RWPE1 (cell line): ENCODE results near the gene TRIM14.

Source experiments
- CTCF ChIA-PET: fragments of 350-600 bp; sonication (Branson Sonifier 250); formaldehyde crosslinking; extraction: SDS; loops from one replicate; lab custom pipeline; 2021; lab: Yijun Ruan, JAX
- POLR2A ChIA-PET: fragments of 400-600 bp; formaldehyde crosslinking; extraction: SDS; loops from one replicate; lab custom pipeline; 2020; ENCODE audit warnings: antibody characterized with exemption; ENCODE audit not compliant: low non-redundant PET; lab: Yijun Ruan, JAX
- DNase-seq: peaks from one replicate; pipeline ENCODE4 v3.0.0; 2012; ENCODE audit warnings: low spot score
- H3K27ac ChIP-seq: fragments of 450-650 bp; 2 replicates; pipeline ENCODE4 v1.5.1; 2017
- TF ChIP-seq, protein P1 (sequence below): fragments of 450-650 bp; conservative IDR thresholded peaks from 2 replicates; pipeline ENCODE4 v1.5.1; 2017; ENCODE audit warnings: low read depth, mild to moderate bottlenecking

TRIM14 gene

DNA sequence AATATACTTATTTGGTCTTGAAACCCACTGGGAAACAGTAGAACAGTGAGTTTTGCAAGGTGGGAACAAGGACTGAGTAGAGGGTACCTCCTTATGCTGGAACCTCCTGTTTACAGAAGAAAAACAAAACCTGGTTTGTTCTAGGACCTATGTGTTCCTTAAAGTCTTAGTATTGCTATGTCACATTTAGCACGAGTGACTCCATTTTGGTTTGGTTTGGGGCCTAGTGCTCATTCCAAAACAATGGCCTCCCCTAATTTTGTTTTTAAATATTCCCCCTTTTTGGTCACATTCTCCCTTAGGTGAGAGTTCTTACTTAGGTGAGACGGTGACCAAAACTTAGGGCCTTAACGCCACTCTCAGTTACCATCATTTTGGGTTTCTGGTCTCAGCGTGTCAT lies 68.7 kb downstream of the TRIM14 start:
- no peak for DNase-seq
- POLR2A ChIA-PET = no interaction called here
- no peak overlapping the region for H3K27ac ChIP-seq
- CTCF ChIA-PET = no interaction called here
- TF ChIP-seq, protein P1, sequence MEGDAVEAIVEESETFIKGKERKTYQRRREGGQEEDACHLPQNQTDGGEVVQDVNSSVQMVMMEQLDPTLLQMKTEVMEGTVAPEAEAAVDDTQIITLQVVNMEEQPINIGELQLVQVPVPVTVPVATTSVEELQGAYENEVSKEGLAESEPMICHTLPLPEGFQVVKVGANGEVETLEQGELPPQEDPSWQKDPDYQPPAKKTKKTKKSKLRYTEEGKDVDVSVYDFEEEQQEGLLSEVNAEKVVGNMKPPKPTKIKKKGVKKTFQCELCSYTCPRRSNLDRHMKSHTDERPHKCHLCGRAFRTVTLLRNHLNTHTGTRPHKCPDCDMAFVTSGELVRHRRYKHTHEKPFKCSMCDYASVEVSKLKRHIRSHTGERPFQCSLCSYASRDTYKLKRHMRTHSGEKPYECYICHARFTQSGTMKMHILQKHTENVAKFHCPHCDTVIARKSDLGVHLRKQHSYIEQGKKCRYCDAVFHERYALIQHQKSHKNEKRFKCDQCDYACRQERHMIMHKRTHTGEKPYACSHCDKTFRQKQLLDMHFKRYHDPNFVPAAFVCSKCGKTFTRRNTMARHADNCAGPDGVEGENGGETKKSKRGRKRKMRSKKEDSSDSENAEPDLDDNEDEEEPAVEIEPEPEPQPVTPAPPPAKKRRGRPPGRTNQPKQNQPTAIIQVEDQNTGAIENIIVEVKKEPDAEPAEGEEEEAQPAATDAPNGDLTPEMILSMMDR = no peak

DNA sequence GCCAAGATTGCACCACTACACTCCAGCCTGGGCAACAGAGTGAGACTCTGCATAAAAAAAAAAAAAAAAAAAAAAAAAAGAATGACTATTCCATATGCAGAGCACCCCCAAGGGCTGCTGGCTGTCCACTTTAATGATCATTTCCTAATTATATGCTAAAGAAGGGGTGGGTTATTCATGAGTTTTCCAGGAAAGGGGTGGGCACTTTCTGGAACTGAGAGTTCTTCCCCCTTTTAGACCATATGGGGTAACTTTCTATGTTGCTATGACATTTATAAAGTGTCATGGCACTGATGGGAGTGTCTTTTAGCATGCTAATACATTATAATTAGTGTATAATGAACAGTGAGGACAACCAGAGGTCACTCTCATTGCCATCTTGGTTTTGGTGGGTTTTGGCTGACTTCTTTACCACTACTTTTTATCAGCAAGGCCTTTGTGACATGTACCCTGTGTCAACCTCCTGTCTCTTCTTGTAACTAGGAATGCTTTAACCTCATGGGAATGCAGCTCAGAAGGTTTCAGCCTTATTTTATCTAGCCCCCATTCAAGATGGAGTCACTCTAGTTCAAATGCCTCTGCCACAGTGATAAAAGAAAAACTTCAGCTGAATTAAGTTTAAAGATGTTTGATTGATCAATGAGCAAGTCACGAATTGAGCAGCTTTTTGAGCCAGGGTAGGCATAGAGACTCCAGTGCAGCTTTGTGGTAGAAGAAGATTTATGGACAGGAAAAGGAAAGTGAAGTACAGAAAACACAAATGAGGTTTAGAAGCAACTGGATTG lies 69.5 kb downstream of the TRIM14 start:
- ChIA-PET POLR2A (no interaction called here), CTCF (no interaction called here)
- H3K27ac ChIP-seq = no peak overlapping the region
- TF ChIP-seq, protein P1 = no peak
- DNase-seq = no peak

DNA sequence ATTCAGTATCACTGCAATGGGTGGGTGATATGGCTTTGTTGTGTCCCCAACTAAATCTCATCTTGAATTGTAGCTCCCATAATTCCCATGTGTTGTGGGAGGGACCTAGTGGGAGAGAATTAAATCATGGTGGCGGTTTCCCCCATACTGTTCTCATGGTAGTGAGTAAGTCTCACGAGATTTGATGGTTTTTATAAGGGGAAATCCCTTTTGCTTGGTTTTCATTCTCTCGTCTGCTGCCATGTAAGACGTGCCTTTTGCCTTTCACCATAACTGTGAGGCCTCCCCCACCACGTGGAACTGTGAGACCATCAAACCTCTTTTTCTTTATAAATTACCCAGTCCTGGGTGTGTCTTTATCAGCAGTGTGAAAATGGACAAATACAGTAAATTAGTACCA lies 72.0 kb downstream of the TRIM14 start:
- no peak for DNase-seq
- TF ChIP-seq, protein P1 = no peak
- POLR2A ChIA-PET = no interaction called here
- CTCF ChIA-PET = interaction anchor here (2.4 kb wide), 1 partner anchor 12 kb away, joined by 10 read pairs; no protein-coding TSS in a partner anchor
- H3K27ac ChIP-seq = no peak overlapping the region

DNA sequence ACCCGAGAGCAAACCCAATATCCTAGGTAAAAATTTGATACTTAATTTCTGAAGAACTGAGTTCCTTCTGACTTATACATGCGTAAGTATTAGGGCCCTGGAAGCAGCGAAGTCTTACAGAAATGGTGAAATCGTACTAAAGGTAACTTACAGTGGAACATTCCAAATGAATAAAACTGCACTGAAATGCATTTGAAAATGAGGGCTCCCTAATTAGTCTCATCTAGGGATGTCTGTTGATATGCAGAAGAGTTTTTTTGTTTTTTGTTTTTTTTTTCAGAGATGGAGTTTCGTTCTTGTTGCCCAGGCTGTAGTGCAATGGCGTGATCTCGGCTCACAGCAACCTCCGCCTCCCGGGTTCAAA lies 72.9 kb downstream of the TRIM14 start:
- TF ChIP-seq, protein P1 = no peak
- ChIA-PET POLR2A (interaction anchor here (1.1 kb wide), 1 partner anchor 11 kb away, joined by 3 read pairs; the partner anchor contains the start of gene NANS), CTCF (interaction anchor here (2.4 kb wide), 1 partner anchor 11 kb away, joined by 10 read pairs; no protein-coding TSS in a partner anchor)
- H3K27ac ChIP-seq = no peak overlapping the region
- no peak for DNase-seq

DNA sequence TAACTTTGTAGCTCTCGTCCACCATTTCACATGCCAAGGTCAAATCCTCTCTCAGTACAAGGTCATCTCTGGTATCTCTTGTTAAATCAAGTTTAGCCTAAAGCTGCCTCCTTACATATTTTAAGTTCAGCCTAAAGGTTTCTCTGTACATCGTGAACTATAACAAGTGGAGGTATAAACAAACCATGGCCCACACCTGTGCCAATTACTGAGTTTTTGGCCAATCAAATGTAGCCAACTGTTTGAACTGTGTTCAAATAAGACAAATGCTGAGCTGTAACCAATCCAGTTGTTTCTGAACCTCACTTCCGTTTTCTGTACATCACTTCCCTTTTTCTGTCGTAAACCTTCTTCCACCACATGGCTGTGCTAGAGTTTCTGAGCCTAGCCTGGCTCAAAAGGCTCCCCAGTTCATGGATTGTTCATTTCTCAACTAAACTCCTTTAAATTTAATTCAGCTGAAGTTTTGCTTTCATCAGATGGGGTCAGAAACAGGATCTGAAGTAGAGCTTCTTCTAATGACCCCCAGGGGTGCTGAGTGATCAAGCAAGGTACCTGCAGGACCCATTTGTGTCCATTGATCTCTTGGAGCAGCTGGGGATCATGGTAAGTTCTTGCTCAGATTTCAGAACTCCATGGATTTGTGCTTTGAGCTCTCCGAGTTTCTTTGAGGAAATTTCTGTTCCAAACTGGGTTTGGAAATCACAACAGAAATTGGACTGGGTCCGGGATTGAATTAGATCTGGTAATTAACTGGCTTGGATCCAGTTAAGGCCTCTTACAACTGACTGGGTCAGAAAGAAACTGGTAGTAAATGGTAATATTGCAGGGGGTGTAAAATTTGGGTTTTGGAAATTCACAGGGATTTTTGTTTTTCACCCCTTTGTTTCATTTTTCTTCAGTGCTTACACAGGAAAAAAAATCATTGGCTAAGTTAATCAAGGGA lies 73.5 kb downstream of the TRIM14 start:
- no peak for DNase-seq
- no peak overlapping the region for H3K27ac ChIP-seq
- ChIA-PET POLR2A (interaction anchor here (1.1 kb wide), 1 partner anchor 11 kb away, joined by 3 read pairs; the partner anchor contains the start of gene NANS), CTCF (interaction anchor here (0.6 to 2.4 kb wide), 3 partner anchors 11 to 116 kb away, joined by 4 to 10 read pairs (median 5); no protein-coding TSS in a partner anchor)
- TF ChIP-seq, protein P1 = no peak

DNA sequence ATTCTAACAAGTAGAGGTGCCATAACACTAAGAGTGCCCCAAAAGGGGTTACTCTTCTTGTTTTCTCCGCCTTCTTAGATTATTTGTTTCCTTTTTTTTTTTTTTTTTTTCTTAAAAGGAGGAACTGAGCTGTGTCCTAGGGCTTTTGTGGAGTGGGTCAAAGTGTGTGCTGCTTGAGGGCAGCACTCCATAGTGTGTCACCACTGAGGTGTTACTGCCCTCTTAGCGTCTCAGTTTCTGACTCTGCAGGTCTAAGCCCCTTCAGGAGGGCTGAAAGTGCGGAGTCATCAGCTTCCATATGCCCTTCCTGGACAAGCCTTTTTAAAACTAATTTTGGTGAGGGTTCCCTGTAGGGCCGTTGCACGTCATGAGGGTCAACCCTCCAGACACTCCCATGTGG lies 75.1 kb downstream of the TRIM14 start:
- TF ChIP-seq, protein P1 = no peak
- ChIA-PET CTCF (no interaction called here), POLR2A (no interaction called here)
- H3K27ac ChIP-seq = no peak overlapping the region
- no peak for DNase-seq
